ENCODE results near the gene BANF2.

DNA sequence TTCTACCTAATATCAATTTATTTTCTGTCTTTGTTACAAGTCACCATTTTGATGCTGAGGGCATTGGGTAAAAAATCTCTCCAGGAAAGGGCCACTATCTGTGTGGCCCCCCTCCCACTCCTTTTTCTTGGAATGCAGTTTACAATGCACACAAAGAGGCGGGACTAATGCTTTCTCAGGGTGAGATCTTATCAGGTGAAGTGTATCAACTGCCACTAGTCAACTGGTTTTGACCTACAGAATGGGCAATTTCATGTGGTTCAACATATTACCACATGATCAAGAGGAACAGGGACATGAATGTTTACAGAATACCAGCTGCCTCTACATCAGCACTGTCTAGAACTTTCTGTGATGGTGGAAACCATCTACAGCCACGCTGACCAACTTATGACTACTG lies 21.5 kb upstream of the BANF2 start:
- TF ChIP-seq POLR2A (IDR thresholded peaks at IDR 0.05) (no peak), POLR2AphosphoS5 (IDR thresholded peaks at IDR 0.05) (no peak)
- TF ChIP-seq, protein P1, sequence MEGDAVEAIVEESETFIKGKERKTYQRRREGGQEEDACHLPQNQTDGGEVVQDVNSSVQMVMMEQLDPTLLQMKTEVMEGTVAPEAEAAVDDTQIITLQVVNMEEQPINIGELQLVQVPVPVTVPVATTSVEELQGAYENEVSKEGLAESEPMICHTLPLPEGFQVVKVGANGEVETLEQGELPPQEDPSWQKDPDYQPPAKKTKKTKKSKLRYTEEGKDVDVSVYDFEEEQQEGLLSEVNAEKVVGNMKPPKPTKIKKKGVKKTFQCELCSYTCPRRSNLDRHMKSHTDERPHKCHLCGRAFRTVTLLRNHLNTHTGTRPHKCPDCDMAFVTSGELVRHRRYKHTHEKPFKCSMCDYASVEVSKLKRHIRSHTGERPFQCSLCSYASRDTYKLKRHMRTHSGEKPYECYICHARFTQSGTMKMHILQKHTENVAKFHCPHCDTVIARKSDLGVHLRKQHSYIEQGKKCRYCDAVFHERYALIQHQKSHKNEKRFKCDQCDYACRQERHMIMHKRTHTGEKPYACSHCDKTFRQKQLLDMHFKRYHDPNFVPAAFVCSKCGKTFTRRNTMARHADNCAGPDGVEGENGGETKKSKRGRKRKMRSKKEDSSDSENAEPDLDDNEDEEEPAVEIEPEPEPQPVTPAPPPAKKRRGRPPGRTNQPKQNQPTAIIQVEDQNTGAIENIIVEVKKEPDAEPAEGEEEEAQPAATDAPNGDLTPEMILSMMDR (IDR thresholded peaks at IDR 0.05): no peak
